HG02678 (cell line): ENCODE data around the gene LYPD6B.
"Not testable (repeated sequence)": the region's sequence is repeated elsewhere in the genome, so short reads cannot be mapped to it uniquely, and the experiment has no call there.

Experiments
- ATAC-seq: cut with Tn5 transposase; IDR thresholded peaks from one replicate; pipeline ENCODE4 v1.9.1; 2021; ENCODE audit warnings: mild to moderate bottlenecking, moderate library complexity; ENCODE audit not compliant: unreplicated experiment

The LYPD6B gene

GRCh38 chr2:149188291-149188690 is 149.8 kb downstream of the LYPD6B start:
- ATAC-seq = no peak

- no peak for ATAC-seq
These were observed 151.3 kb downstream of the LYPD6B start for GRCh38 chr2:149189769-149190168.

- ATAC-seq = no peak
These were observed 153.4 kb downstream of the LYPD6B start for GRCh38 chr2:149191915-149192314.

- no peak for ATAC-seq
These were observed 153.9 kb downstream of the LYPD6B start for GRCh38 chr2:149192427-149192826.

- no peak for ATAC-seq
These were observed 161.6 kb downstream of the LYPD6B start for GRCh38 chr2:149200109-149200520.

- ATAC-seq = no peak
These were observed 166.2 kb downstream of the LYPD6B start for GRCh38 chr2:149204686-149205085.

- ATAC-seq = no peak
These were observed 166.6 kb downstream of the LYPD6B start for GRCh38 chr2:149205143-149205542.

- ATAC-seq = no peak
These were observed 175.4 kb downstream of the LYPD6B start for GRCh38 chr2:149213764-149214493.

- no peak for ATAC-seq
These were observed 180.0 kb downstream of the LYPD6B start for GRCh38 chr2:149218497-149218896.

- ATAC-seq = no peak
These were observed 181.4 kb downstream of the LYPD6B start for GRCh38 chr2:149219856-149220255.

- no peak for ATAC-seq
These were observed 182.5 kb downstream of the LYPD6B start for GRCh38 chr2:149221002-149221401.

GRCh38 chr2:149221898-149222297 is 183.4 kb downstream of the LYPD6B start:
- no peak for ATAC-seq

- no peak for ATAC-seq
These were observed 185.1 kb downstream of the LYPD6B start for GRCh38 chr2:149223472-149224095.

GRCh38 chr2:149224543-149224942 is 186.0 kb downstream of the LYPD6B start:
- no peak for ATAC-seq

GRCh38 chr2:149225446-149225845 is 186.9 kb downstream of the LYPD6B start:
- ATAC-seq = no peak

- ATAC-seq = no peak
These were observed 188.3 kb downstream of the LYPD6B start for GRCh38 chr2:149226790-149227189.

GRCh38 chr2:149235816-149236375 is 197.4 kb downstream of the LYPD6B start:
- ATAC-seq = no peak

GRCh38 chr2:149236410-149236809 is 197.9 kb downstream of the LYPD6B start:
- no peak for ATAC-seq

GRCh38 chr2:149246186-149246585 is 207.7 kb downstream of the LYPD6B start:
- no peak for ATAC-seq

- ATAC-seq = not testable (repeated sequence)
These were observed 212.9 kb downstream of the LYPD6B start for GRCh38 chr2:149251436-149251835.

- ATAC-seq = not testable (repeated sequence)
These were observed 218.4 kb downstream of the LYPD6B start for GRCh38 chr2:149256877-149257276.

GRCh38 chr2:149258531-149258930 is 220.0 kb downstream of the LYPD6B start:
- no peak for ATAC-seq
